MV-4-11 (cell line): ENCODE measurements around the gene RIMBP2.

Source experiments
- DNase-seq: peaks from one replicate; lab custom pipeline; 2025; lab: John Stamatoyannopoulos, UW

The RIMBP2 gene

GRCh38 chr12:130537051-130537450 is 179.0 kb downstream of the RIMBP2 start:
- DNase-seq = no peak

- DNase-seq = no peak
Observed at GRCh38 chr12:130530429-130530828, 185.7 kb downstream of the RIMBP2 start.

- no peak for DNase-seq
Observed at GRCh38 chr12:130529781-130530180, 186.3 kb downstream of the RIMBP2 start.

DNA sequence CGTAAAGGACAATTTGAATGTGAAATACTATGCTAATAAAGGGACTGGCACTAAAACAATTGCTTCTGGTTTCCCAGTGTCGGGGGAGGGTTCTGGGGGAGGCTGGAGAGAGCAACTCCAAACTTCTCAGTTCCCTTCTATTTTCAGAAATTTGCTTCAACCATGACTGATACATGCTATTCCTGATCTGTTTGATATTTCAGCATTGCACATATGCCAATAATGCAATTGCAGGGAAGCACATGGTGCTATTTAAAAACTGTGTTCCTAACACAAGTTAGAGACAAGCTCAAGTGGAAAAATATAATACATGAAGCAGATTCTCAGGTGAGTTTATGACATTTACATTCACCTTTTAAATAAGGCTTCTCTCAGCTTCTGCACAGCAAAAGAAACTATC is 188.9 kb downstream of the RIMBP2 start:
- no peak for DNase-seq

DNA sequence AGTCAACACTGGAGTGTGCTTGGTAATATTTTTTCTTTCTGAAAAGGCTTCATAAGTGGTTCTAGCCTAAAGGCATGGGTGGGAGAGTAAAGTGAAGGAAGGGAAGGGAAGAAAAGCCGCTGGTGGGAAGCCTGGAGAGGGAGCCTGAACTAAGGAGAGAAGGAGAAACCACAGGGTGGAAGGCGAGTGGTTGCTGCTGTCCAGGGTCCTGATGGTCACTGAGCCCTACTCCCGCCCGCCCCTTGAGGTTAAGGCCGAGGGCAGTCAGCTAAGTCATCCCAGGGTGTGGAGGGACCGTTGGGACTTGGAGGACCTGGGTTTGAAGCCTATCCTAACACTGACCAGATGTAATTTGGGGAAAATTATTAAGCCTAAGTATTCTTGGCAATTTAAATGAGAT is 189.3 kb downstream of the RIMBP2 start:
- no peak for DNase-seq

- no peak for DNase-seq
Observed at GRCh38 chr12:130525384-130526172, 190.5 kb downstream of the RIMBP2 start.

DNA sequence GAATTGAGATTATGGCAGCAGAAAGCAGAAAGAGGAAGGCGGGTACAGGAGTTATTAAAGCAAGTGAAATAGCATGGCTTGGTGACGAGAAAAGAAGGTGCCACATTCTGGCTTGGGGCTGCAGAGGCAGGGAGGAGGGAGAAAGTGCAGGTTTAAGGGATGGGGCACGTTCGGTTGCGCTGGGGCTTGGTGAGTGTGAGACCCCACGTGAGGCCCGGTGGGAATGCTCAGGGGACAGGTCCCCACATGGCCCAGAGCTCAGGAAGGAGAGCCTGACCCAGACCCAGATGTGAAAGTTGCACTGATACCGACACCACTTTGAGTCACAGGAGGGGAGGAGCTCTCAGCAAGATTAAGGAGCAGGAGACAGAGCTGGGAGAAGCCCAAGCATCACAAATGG is 191.3 kb downstream of the RIMBP2 start:
- no peak for DNase-seq

DNA sequence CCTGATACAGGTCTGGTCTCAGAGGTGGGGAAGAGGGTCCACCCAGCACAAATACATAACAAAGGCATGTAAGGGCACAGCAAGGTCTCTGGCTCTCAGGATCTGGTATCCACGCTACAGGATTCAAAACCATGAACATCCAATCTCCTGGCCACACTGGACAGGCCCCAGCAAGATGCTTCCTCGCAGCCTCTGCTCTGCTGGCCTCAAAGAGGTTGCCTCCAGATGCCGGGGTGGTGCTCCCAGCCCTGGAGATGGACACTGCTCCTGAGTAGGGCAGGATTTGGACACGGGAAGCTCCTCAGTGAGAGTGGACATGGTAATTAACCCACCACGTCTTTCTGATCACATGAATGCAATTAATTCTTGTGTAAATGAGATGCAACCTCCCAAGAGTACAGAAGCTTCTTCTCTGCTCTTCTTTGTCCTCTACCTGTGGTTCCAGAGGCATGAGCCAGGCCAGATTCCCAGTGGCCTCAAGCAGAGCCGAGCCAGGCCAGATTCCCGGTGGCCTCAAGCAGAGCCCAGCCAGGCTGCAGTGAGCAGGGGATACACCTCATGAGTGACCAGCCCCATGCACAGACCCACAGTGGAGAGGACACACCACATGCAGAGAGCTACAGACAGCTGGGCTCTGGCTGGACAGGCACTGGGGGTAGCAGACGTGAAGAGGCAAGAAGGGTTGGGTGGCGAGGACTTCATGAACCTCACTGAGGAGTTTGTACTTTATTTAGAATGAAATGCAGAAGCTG is 192.1 kb downstream of the RIMBP2 start:
- DNase-seq = no peak

GRCh38 chr12:130523208-130523607 is 192.9 kb downstream of the RIMBP2 start:
- DNase-seq = no peak

GRCh38 chr12:130522244-130522834 is 193.8 kb downstream of the RIMBP2 start:
- no peak for DNase-seq

DNA sequence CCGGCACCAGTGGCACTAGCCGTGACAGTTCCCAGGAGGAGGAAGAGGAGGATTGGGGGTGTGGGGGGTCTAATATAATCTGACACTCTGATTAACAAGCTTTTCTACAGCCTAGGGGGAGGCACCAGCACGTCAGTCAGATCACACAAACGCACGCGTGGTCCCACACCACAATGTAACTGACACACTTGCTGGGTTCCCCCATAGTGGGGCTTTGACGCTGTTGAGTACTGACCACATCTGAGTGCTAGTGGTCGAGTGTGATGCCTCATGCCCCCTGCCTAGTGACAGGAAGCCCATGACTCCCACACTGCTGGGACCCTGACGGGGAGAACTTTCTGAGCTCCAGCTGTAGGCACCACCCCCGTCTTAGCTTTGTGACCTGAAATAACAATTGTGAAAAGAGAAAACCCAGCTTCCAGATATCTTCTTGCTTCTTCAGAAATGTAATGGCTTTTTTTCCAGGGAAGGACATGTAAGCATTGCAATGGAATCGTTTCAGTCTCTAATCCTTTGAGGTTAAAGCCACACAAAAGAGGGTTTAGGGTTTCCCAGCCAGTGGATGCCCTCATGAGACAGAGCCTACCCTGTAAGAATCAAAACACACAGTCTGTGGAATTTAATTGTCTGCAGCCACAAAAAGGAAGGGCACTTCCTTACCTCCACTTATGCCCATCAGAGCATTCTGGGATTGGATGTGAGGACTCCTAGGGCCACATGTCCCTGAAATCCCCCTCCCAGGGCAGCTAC is 194.5 kb downstream of the RIMBP2 start:
- no peak for DNase-seq

DNA sequence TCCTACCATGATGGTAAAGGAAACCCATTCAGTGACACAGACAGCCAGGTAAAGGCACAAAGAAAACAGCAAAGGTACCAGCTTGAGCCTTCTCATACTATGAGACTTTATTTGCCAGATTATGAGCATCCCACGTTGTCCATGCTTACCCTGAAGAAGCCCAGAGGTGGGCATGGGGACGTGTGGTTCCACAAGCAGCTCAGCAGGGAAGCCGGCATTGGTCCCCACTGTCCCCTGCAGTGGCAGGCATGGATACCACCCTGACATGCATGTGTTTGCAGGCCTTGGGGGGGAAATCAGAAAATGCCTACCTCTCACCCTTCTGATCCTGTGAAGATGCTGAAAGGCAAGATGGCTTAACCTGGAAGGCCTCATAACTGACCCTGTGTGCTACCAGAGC is 195.3 kb downstream of the RIMBP2 start:
- DNase-seq = no peak

GRCh38 chr12:130517588-130517987 is 198.5 kb downstream of the RIMBP2 start:
- no peak for DNase-seq

DNA sequence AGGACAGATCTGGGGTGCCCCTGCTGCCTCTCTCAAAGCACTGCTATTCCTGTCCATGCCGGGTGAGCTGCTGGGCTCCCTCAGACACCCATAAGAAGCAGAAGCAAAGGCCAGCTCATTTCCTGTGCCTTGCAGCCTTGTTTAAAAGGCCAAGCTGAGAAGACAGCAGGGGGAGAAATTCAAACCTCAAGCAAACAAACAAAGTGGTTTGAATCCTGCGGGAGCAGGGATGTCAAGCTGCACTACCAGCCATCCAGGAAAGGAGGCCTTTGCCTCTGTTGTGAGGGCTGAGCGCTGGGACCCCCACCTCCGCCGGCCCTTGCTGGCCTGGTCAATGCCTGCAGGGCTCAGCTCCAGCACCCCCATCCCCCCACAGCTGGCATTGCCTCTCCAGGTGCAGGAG is 201.9 kb downstream of the RIMBP2 start:
- DNase-seq = no peak

DNA sequence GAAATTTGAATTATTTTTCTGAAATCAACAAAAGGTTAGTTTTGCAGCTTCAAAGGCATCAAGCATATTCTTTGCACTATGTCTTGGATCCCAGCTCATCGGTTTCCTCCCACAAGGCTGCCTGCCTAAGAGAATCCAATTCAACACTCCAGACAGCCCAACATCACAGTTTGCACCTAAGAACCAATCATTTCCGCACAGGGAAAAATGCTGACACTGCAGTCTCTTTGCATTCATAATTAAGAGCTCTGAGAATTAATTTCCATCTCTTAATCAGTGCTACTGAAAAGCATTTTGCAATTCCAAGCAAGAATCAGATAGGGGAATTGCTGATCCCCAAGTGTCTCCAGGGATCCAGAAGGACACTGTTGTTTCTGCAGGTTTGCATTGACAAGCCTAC is 202.5 kb downstream of the RIMBP2 start:
- no peak for DNase-seq

DNA sequence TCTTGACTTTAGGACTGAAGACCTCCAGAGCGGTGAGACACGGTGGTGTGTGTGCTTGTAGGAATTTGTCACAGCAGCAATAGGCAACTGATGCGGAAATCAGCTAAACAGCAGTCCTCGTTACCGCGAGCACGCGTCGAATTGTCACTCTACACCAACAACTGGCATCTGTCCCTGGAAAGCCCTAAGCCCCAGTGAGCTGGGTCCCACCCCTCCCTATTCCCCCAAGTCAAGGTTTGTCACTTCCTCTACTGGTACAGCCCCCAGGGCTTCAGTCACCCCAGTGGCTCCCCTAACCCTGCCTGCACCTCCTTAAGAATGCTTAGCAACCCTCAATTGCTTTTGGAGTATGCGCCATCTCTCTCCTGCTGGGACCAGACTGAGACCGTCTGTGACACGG is 204.8 kb downstream of the RIMBP2 start:
- DNase-seq = no peak

DNA sequence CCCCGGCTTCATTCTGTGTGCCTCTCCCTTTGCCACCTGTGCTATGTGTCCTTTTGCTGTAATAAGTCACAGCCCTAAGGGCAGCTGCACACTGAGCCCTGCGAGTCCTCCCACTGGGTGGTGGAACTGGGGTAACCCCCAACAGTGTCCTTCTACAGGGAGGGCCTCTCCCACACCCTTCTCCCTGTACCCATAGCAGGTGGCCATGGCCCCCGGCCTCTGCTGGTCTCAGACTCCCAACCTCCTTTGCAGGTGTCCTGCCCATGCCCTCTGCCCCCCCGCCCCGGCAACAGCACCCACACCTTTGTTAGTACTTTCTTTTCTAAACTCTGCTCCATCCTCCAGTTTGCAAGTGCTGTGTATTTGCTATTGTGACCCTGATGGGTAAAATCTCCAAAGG is 206.6 kb downstream of the RIMBP2 start:
- no peak for DNase-seq

DNA sequence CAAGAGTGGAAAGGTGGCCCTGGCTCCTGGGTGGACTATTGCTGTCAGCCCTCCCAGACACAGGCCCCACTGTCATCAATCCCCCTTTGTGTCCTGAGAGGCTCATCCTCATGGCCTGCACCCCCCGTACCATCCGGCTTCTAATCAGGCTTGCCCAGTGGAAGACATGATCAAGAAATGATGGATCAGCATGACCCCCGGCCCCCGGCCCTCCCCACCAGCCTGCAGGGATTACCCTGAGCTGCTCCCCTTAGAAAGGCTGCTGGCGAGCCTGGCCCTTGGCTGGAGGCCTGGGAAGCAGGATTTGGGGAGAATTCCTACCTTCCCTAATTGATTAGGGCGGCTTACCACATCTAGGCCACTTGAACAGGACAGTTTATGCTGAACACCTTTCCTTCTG is 207.3 kb downstream of the RIMBP2 start:
- DNase-seq = no peak

DNA sequence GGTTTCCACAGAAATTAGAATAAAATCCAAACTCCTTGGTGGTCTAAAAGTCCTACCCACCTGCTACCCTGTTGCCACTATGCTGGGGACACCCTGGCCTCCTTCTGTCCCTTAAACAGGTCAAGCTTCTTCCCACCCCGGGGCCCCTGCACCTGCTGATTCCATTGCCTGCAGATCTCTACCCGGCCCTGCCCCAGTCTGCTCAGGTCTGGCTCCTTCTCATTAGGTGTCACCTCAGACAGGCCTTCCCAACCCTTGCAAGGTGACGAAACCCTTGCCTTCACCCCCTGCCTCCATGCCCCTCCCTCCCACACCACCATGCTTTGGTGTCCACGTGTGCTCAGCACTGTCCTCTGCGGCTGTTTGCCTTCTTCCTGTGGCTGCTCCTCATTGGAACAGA is 207.8 kb downstream of the RIMBP2 start:
- DNase-seq = no peak

DNA sequence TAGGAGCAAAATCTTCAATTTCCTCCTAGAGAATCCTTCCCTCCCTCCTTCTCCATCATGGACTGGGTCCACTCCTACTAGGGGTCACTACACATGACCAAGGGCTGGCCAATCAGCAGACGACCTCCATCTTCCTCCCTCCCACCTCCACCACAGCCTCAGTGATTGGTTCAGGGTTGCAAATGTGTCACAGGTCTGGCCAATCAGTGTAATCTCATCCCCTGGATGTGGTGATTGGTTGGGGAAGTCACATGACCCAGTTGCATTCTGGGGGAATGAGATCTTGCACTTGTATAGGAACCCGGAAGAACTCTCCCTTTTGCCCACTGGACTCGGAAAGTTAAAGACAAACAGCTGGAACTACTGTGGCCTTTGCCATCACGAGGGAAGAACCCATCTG is 209.3 kb downstream of the RIMBP2 start:
- DNase-seq = no peak

- no peak for DNase-seq
Observed at GRCh38 chr12:130504840-130505175, 211.3 kb downstream of the RIMBP2 start.

DNA sequence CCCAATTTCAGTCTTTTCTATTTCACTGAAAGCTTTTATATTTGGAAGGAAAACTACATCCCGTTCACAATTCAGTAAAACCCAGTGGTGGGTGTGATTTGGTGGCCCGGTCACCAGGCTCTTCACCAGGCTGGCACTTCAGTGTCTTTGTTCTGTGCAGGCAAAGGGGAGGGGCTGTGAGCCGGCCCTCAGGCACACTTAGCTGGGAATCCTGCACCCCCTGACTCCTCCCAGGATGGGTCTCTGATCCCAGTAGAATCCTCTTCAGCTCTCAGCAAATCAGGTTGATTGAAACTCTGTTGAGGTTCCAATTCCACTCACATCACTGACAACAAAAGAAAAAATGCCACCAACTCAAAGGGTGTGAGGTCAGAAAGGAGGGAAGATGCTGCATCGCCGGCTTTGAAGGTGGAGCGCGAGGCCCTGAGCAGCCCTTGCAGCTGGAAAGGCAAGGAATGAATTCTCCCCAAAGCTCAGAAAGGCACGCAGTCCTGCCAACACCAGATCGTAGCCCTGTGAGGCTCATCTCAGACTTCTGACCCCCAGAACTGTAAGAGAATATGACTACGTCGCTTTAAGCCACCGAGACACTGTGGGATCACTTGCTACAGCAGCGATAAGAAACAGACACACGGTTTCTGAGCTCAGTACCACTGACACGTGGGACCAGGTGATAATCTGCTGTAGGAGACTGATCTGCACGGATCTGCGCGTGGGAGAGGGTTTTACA is 211.8 kb downstream of the RIMBP2 start:
- no peak for DNase-seq
